ENCODE results near the gene GBE1.

GRCh38 chr3:81707996-81708395 is 53.4 kb downstream of the GBE1 start:
- no peak for TF ChIP-seq CTCF (IDR thresholded peaks at IDR 0.05)
- TF ChIP-seq POLR2AphosphoS5 (IDR thresholded peaks at IDR 0.05), result no peak

Data from sigmoid colon (tissue), 4 donors.